GM12864 (cell line): ENCODE results near the gene CAMK2N1.

Experiments used
- DNase-seq: peaks from one replicate; pipeline ENCODE4 v3.0.0-alpha.2; 2011; ENCODE audit warnings: low read depth
- H3K4me3 ChIP-seq: 2 replicates; pipeline ENCODE4 v1.5.1; 2011; ENCODE audit warnings: mild to moderate bottlenecking, low read depth, low read length, control low read depth
- TF ChIP-seq, protein P1 (sequence below): IDR thresholded peaks from 2 replicates; pipeline ENCODE4 v1.5.1; 2011; ENCODE audit warnings: low read depth, mild to moderate bottlenecking, moderate library complexity, low read length, control low read depth, inconsistent platforms; ENCODE audit errors: missing control alignments

The CAMK2N1 gene

DNA sequence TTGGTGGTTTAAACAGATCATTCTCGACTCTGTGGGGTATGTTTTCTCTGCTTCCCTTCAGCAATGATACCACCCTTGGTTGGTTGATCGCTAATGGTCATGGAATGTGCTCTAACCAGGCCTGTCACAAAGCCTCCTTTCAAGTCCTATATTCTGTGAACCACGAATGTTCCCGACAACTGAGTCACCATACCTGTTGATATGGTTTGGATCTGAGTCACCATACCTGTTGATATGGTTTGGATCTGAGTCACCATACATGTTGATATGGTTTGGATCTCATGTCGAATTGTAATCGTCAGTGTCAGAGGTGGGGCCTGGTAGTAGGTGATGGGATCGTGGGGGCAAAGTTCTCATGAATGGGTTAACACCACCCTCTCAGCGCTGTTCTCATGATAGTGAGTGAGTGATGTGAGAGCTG lies 10.2 kb upstream of the CAMK2N1 start:
- H3K4me3 ChIP-seq: no peak overlapping the region
- TF ChIP-seq, protein P1, sequence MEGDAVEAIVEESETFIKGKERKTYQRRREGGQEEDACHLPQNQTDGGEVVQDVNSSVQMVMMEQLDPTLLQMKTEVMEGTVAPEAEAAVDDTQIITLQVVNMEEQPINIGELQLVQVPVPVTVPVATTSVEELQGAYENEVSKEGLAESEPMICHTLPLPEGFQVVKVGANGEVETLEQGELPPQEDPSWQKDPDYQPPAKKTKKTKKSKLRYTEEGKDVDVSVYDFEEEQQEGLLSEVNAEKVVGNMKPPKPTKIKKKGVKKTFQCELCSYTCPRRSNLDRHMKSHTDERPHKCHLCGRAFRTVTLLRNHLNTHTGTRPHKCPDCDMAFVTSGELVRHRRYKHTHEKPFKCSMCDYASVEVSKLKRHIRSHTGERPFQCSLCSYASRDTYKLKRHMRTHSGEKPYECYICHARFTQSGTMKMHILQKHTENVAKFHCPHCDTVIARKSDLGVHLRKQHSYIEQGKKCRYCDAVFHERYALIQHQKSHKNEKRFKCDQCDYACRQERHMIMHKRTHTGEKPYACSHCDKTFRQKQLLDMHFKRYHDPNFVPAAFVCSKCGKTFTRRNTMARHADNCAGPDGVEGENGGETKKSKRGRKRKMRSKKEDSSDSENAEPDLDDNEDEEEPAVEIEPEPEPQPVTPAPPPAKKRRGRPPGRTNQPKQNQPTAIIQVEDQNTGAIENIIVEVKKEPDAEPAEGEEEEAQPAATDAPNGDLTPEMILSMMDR: no peak
- DNase-seq: no peak

DNA sequence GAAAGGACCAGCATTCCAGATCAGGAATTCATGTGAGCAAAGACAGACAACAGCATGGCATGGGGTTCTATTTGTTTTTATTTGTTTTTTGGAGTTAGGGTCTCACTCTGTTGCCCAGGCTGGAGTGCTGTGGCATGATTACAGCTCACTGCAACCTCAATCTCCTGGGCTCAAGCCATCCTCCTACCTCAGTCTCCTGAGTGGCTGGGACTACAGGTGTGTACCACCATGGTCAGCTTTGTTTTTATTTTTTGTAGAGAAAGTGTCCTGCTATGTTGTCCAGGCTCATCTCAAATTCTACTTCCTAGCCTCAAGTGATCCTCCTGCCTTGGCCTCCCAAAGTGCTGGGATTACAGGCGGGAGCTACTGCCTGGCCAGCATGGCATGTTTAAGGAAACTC lies 9.7 kb upstream of the CAMK2N1 start:
- no peak overlapping the region for H3K4me3 ChIP-seq
- DNase-seq: no peak
- TF ChIP-seq, protein P1: no peak

DNA sequence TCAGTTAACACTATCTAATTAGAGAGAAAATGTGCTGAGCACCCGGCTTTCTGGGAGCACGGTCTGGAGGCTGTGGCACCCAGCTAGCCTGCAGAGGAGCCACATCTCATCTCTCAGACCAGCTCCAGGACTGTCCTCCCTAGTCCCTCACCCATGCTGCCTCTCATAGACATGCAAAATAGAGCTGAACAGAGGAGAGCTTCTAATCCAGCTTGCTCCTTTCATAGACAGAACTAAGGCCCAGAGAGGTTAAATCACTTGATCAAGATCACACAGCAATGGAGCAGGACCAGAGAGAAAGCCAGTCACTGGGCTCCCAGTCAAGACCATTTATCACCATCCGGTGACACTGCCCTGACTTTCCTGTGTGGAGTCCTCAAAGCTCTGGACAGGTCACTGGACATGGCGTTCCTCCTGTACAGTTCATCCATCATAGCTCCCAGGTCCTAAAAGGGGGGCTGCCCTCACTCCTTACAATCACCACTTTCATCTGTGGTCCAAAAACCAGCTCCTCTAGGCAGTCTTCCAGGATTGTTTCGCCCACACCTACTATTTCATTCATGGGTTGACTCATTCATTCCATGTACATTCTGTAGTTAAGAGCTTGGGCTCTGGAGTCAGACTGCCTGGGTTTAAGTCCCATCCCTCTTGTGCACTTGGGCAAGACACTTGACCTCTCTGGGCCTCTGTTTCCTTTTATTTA lies 8.8 kb upstream of the CAMK2N1 start:
- TF ChIP-seq, protein P1: no peak
- no peak overlapping the region for H3K4me3 ChIP-seq
- no peak for DNase-seq

DNA sequence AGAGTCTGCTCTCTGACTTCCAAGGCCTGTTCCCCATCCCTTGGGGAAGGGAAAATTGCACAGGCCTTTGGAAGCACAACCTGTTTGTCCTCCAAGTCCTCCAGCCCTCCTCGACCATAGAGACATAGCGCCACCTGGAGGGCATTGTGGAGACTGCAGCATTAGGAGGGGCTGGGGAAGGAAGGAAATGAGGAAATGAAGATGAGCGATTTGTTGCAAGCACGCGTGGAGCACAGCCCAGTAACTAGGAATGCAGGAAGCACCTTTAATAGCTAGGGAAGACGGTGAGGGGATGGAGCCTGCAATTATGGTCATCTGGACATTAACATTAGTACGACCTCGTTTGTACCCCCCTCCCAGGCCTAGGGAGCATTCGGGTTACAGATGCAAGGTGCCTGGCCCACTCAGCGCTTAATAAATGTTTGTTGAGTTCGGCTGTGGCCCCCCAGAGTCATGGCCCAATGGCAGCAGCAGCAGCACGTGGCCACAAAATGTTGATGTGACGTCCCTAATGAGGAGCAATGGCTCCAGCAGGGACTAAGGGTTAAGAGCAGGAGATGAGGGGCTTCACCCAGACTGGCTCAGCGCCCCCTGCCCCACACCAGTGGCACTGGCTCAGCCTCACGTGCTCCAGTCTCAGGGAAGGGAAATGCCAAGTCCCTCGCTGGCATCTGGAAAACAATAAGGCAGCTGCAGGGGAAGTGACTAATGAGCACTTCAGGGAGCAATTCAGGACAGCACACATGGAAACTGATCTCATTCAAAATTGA lies 8.0 kb upstream of the CAMK2N1 start:
- H3K4me3 ChIP-seq: no peak overlapping the region
- TF ChIP-seq, protein P1: peak; percentile 96
- peak; percentile 48 for DNase-seq

DNA sequence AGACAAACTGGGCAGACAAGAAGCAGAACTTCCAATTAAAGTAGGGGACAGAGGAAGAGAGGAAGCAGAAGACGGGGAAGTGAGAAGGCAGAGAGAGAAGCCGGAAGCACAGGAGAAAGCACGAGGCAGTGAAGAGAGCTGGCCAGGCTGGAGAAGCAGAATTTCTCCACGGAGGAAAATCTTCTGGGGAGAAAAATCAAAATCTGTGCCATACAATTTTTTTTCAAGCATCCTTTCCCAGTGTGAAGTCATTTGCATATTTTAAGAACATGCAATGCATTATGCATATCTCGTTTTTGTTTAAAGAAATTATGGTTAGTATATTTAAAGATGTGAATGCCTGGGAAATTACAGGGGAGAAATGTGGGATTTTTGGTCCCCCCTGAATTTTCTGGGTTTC lies 7.3 kb upstream of the CAMK2N1 start:
- DNase-seq: no peak
- TF ChIP-seq, protein P1: no peak
- H3K4me3 ChIP-seq: no peak overlapping the region

DNA sequence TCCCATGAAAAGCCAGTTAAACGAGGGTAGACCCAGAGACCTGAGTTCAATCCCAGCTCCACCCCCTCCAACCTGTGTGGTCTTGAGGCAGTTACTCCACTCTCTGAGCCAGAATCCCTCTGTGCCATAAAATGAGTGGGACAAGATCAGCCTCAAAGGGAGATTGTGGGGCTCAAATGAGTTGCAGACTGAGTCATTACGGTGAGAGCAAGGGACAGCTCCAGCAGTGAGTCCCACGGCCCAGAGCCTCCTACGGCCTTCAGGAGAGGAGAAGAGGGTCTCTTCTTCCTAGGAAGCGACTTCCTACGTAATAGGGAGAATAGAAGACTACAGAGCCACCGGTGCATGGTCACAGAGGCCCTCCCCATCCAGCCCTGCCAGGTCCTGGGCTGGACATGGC lies 6.7 kb upstream of the CAMK2N1 start:
- no peak for DNase-seq
- H3K4me3 ChIP-seq: no peak overlapping the region
- TF ChIP-seq, protein P1: no peak

DNA sequence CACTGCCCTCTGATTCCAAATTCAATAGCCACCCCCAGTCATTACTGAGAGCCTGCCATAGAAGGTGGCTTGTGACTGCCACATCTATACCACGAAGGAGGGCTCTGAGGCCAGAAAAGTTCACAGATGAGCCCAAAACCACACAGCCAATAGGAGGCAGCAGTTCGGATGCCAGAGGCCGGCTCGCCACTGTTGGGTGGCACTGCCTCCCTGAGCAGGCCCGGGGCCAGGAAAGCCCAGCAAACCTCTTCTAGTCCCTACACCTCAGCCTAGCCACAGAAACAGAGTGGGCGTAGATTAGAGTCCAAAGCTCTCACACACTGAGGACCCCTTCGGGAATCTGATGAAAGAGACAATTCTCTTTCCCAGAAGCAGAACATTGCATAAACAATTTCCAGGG lies 5.9 kb upstream of the CAMK2N1 start:
- TF ChIP-seq, protein P1: no peak
- H3K4me3 ChIP-seq: no peak overlapping the region
- no peak for DNase-seq
